K562 (cell line): ENCODE data around the gene TANGO6. TPM values are rescaled to one million over a fixed set of nuclear protein-coding genes. Genes with fewer than 3 reads are reported as not detected.
A peak's percentile ranks its signal among the peaks of the same experiment; 100 is the strongest.

Source experiments
- BCOR ChIP-seq: fragments of 450-650 bp; IDR thresholded peaks from 2 replicates; pipeline ENCODE4 v1.6.1; 2016
- BRD9 ChIP-seq: fragments of 450-650 bp; IDR thresholded peaks from 2 replicates; pipeline ENCODE4 v1.6.1; 2018; ENCODE audit warnings: low read depth; ENCODE audit not compliant: partially characterized antibody
- CC2D1A ChIP-seq: fragments of 450-650 bp; IDR thresholded peaks from 2 replicates; pipeline ENCODE4 v1.6.1; 2017; ENCODE audit warnings: mild to moderate bottlenecking
- HLTF ChIP-seq: fragments of 450-650 bp; IDR thresholded peaks from 2 replicates; pipeline ENCODE4 v1.6.1; 2016
- KAT2B ChIP-seq: IDR thresholded peaks from one replicate; pipeline ENCODE4 v1.6.1; 2012; ENCODE audit warnings: low read depth, mild to moderate bottlenecking, control low read depth, inconsistent platforms, low read length, moderate library complexity
- NBN ChIP-seq: fragments of 450-650 bp; IDR thresholded peaks from 2 replicates; pipeline ENCODE4 v1.6.1; 2016; ENCODE audit warnings: low read depth, mild to moderate bottlenecking
- NR1H2 ChIP-seq: sonication (generic); formaldehyde crosslinking; IDR thresholded peaks from 2 replicates; pipeline ENCODE4 v1.4.0; 2020; ENCODE audit warnings: mild to moderate bottlenecking, missing genetic modification reagents
- PML ChIP-seq: IDR thresholded peaks from 2 replicates; pipeline ENCODE4 v1.6.1; 2012; ENCODE audit warnings: low read length, inconsistent platforms
- SUPT5H ChIP-seq: fragments of 450-650 bp; IDR thresholded peaks from 2 replicates; pipeline ENCODE4 v1.6.1; 2016
- TBL1XR1 ChIP-seq, 2 experiments: IDR thresholded peaks; 2 replicates each; pipeline ENCODE4 v1.6.1; 2012; ENCODE audit warnings: improper control_type of control experiment in 2 of 2, low read length in 2 of 2, mild to moderate bottlenecking in 1 of 2
- TCF7L2 ChIP-seq: fragments of 150-350 bp; IDR thresholded peaks from 2 replicates; pipeline ENCODE4 v1.6.1; 2016; ENCODE audit warnings: low read depth, mild to moderate bottlenecking, low read length, moderate library complexity
- TEAD1 ChIP-seq, 2 experiments: fragments of 450-650 bp in 1 of 2; sonication (generic) in 1 of 2; formaldehyde crosslinking; IDR thresholded peaks; 2 replicates each; pipeline versions ENCODE4 v1.4.0 to v1.8.0; 2020 to 2022; ENCODE audit warnings: mild to moderate bottlenecking in 2 of 2, missing genetic modification reagents in 1 of 2
- TFAM ChIP-seq: fragments of 250-450 bp; sonication (Bioruptor Pico); conservative IDR thresholded peaks from 2 replicates; pipeline ENCODE4 v1.5.0; 2021; ENCODE audit warnings: mild to moderate bottlenecking, moderate library complexity
- XRCC3 ChIP-seq: fragments of 450-650 bp; IDR thresholded peaks from 2 replicates; pipeline ENCODE4 v1.6.1; 2017; ENCODE audit warnings: mild to moderate bottlenecking, moderate library complexity
- XRCC5 ChIP-seq: fragments of 200-400 bp; formaldehyde crosslinking; IDR thresholded peaks from 2 replicates; pipeline ENCODE4 v1.6.1; 2017; ENCODE audit warnings: low read depth, mild to moderate bottlenecking, low read length
- ZFX ChIP-seq: sonication (generic); formaldehyde crosslinking; IDR thresholded peaks from 2 replicates; pipeline ENCODE4 v1.8.0; 2022; ENCODE audit warnings: mild to moderate bottlenecking, missing genetic modification reagents, moderate library complexity
- ZNF174 ChIP-seq: fragments of 250-450 bp; sonication (Bioruptor Pico); IDR thresholded peaks from 2 replicates; pipeline ENCODE4 v1.4.0; 2020; ENCODE audit warnings: mild to moderate bottlenecking
- ZNF347 ChIP-seq: fragments of 450-650 bp; formaldehyde crosslinking; IDR thresholded peaks from 2 replicates; pipeline ENCODE4 v1.4.0; 2020; ENCODE audit warnings: low read depth, mild to moderate bottlenecking, moderate library complexity
- ZNF41 ChIP-seq: fragments of 250-450 bp; sonication (Bioruptor Pico); conservative IDR thresholded peaks from 2 replicates; pipeline ENCODE4 v1.4.0; 2020; ENCODE audit warnings: mild to moderate bottlenecking
- ZNF445 ChIP-seq: fragments of 250-450 bp; sonication (Bioruptor Pico); IDR thresholded peaks from 2 replicates; pipeline ENCODE4 v1.4.0; 2020; ENCODE audit warnings: low read depth, mild to moderate bottlenecking, moderate library complexity
- ZNF57 ChIP-seq: fragments of 450-650 bp; formaldehyde crosslinking; IDR thresholded peaks from 2 replicates; pipeline ENCODE4 v1.4.0; 2020; ENCODE audit warnings: mild to moderate bottlenecking, moderate library complexity
- polyA plus RNA-seq, 8 experiments: library from polyadenylated mRNA; depleted of rRNA in 4 of 8; stranded (reverse) in 5 of 8; unstranded in 3 of 8; fragments of >200 nt; fragmentation: Nextera tagmentation in 2 of 8; fragmentation: Illumina TruSeq in 1 of 8; extraction: Ambion mirVana in 2 of 8; extraction: Trizol in 1 of 8; gene quantifications; 2 replicates each; pipeline versions ENCODE4 v1.2.1 to v1.2.3, GENCODE V29; 2011 to 2014; ENCODE audit warnings: inconsistent platforms in 1 of 8, missing spikeins in 1 of 8
- total RNA-seq, 7 experiments: library from RNA; depleted of rRNA in 6 of 7; stranded (reverse); fragments of >200 nt in 6 of 7; fragmentation: Illumina TruSeq in 2 of 7; extraction: Trizol in 2 of 7; gene quantifications; 2 replicates each; pipeline versions ENCODE4 v1.2.1 to v1.2.3, GENCODE V29; 2011 to 2021; ENCODE audit warnings: low replicate concordance in 1 of 7
- TF ChIP-seq, protein P1 (sequence below), 2 experiments: fragments of 450-650 bp; IDR thresholded peaks; 2 replicates each; pipeline ENCODE4 v1.6.1; 2016
- TF ChIP-seq, protein P2 (sequence below): sonication (generic); formaldehyde crosslinking; IDR thresholded peaks from 2 replicates; pipeline ENCODE4 v1.8.0; 2023; ENCODE audit warnings: mild to moderate bottlenecking, missing genetic modification reagents
- TF ChIP-seq, protein P3 (sequence below): sonication (generic); formaldehyde crosslinking; IDR thresholded peaks from 2 replicates; pipeline ENCODE4 v1.4.0; 2020; ENCODE audit warnings: mild to moderate bottlenecking, missing genetic modification reagents
- TF ChIP-seq, protein P4 (sequence below): fragments of 450-650 bp; IDR thresholded peaks from 2 replicates; pipeline ENCODE4 v1.6.1; 2016; ENCODE audit warnings: borderline replicate concordance

TANGO6 gene
- total and polyA plus RNA-seq, 9 of the 15 experiments (the other 6 are each of a cell fraction or from before 2014, with no cell fraction given), result 1.6 to 15.2 (median 9.6) TPM

DNA sequence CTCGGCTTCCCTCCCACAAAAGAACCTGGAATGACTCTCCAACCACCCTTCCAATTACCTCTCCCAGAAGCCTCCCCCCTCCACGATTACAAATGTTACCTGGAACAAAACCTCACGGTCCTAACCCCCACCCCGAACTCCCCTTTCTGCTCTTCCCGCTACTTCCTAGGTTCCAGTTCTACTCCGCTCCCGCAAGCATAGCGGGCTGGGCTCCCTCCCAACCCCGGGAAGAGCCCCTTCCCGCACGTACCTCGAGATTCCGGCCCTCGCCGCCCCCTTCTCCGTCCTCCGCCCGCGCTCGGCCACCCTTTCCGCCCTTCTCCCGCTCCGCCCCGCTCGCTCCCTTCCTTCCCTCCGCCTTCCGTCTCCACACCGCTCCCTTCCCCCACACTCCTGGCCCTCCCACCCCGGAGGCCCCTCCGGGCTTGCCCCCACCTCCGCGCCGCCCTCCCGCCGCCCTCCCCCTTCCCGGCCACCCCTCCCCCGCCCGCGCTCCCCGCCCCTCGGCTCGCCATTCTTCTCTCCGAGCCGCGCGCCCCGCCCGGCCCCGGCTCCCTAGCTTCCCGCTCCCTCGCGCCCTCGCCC lies 288.6 kb downstream of the TANGO6 start (continued):
- 0 out of 2 replicates have a peak, but pooled peaks have one; percentile 14 for TF ChIP-seq CC2D1A
- TF ChIP-seq PML, result peak; percentile 68
- no peak for TF ChIP-seq ZNF174 (CRISPR knock-in tag)
- TF ChIP-seq BCOR, result 0 out of 2 replicates have a peak, but pooled peaks have one; percentile 52
- TF ChIP-seq, protein P1, sequence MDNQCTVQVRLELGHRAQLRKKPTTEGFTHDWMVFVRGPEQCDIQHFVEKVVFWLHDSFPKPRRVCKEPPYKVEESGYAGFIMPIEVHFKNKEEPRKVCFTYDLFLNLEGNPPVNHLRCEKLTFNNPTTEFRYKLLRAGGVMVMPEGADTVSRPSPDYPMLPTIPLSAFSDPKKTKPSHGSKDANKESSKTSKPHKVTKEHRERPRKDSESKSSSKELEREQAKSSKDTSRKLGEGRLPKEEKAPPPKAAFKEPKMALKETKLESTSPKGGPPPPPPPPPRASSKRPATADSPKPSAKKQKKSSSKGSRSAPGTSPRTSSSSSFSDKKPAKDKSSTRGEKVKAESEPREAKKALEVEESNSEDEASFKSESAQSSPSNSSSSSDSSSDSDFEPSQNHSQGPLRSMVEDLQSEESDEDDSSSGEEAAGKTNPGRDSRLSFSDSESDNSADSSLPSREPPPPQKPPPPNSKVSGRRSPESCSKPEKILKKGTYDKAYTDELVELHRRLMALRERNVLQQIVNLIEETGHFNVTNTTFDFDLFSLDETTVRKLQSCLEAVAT (IDR thresholded peaks at IDR 0.05), result peak; percentile 84 to 86; a peak in 3 of 4 replicates
- TF ChIP-seq TCF7L2, result no peak
- TF ChIP-seq ZNF57 (CRISPR knock-in tag), result 0 out of 2 replicates have a peak, but pooled peaks have one; percentile 44
- no peak for TF ChIP-seq ZNF445 (CRISPR knock-in tag)
- TF ChIP-seq TBL1XR1 (IDR thresholded peaks at IDR 0.05; ENCODE audit: low read length in 2 of 2), result no peak
- TF ChIP-seq ZNF347, result no peak
- no peak for TF ChIP-seq TFAM (CRISPR knock-in tag)
- TF ChIP-seq, protein P2, sequence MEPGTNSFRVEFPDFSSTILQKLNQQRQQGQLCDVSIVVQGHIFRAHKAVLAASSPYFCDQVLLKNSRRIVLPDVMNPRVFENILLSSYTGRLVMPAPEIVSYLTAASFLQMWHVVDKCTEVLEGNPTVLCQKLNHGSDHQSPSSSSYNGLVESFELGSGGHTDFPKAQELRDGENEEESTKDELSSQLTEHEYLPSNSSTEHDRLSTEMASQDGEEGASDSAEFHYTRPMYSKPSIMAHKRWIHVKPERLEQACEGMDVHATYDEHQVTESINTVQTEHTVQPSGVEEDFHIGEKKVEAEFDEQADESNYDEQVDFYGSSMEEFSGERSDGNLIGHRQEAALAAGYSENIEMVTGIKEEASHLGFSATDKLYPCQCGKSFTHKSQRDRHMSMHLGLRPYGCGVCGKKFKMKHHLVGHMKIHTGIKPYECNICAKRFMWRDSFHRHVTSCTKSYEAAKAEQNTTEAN (CRISPR knock-in tag), result no peak
- no peak for TF ChIP-seq XRCC3
- TF ChIP-seq XRCC5, result 0 out of 2 replicates have a peak, but pooled peaks have one; percentile 41
- TF ChIP-seq SUPT5H, result peak; percentile 92
- TF ChIP-seq, protein P3, sequence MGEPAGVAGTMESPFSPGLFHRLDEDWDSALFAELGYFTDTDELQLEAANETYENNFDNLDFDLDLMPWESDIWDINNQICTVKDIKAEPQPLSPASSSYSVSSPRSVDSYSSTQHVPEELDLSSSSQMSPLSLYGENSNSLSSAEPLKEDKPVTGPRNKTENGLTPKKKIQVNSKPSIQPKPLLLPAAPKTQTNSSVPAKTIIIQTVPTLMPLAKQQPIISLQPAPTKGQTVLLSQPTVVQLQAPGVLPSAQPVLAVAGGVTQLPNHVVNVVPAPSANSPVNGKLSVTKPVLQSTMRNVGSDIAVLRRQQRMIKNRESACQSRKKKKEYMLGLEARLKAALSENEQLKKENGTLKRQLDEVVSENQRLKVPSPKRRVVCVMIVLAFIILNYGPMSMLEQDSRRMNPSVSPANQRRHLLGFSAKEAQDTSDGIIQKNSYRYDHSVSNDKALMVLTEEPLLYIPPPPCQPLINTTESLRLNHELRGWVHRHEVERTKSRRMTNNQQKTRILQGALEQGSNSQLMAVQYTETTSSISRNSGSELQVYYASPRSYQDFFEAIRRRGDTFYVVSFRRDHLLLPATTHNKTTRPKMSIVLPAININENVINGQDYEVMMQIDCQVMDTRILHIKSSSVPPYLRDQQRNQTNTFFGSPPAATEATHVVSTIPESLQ, result no peak
- no peak for TF ChIP-seq NR1H2 (CRISPR knock-in tag)
- no peak for TF ChIP-seq ZNF41 (CRISPR knock-in tag)
- TF ChIP-seq ZFX, result no peak
- no peak; the same call in 1 of the 2 replicates for TF ChIP-seq NBN
- TF ChIP-seq TEAD1 (CRISPR knock-in tag; IDR thresholded peaks at IDR 0.05), result peak in 1 of 2 experiments; percentile 60; a peak in 1 of 4 replicates
- peak; percentile 90; the same call in 1 of the 2 replicates for TF ChIP-seq HLTF
- peak; percentile 78 for TF ChIP-seq BRD9
- TF ChIP-seq, protein P4, sequence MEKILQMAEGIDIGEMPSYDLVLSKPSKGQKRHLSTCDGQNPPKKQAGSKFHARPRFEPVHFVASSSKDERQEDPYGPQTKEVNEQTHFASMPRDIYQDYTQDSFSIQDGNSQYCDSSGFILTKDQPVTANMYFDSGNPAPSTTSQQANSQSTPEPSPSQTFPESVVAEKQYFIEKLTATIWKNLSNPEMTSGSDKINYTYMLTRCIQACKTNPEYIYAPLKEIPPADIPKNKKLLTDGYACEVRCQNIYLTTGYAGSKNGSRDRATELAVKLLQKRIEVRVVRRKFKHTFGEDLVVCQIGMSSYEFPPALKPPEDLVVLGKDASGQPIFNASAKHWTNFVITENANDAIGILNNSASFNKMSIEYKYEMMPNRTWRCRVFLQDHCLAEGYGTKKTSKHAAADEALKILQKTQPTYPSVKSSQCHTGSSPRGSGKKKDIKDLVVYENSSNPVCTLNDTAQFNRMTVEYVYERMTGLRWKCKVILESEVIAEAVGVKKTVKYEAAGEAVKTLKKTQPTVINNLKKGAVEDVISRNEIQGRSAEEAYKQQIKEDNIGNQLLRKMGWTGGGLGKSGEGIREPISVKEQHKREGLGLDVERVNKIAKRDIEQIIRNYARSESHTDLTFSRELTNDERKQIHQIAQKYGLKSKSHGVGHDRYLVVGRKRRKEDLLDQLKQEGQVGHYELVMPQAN, result peak; percentile 80
- TF ChIP-seq KAT2B, result no peak
